Measurements from ENCODE around the gene BGLAP. TPM values are rescaled to one million over a fixed set of nuclear protein-coding genes. Genes with fewer than 3 reads are reported as not detected.

Gene BGLAP
- total RNA-seq, 1 experiment from 2014 or later: 2.3 TPM

- Mint-ChIP-seq H3K4me3 (no peak overlapping the region), H3K36me3 (peaks cover 41% of the 10 kb centered on the region), H3K9me3 (no peaks in the 10 kb centered on the region), H3K4me1 (no peaks in the 10 kb centered on the region), H3K27ac (no peak overlapping the region), H3K27me3 (ENCODE audit: low read depth) (no peaks in the 10 kb centered on the region)
- ChIA-PET CTCF (no interaction called here), POLR2A (no interaction called here)
- DNase-seq (ENCODE audit: low spot score) (no peak), ATAC-seq (no peak)
- TF ChIP-seq ETV6 (CRISPR knock-in tag; IDR thresholded peaks at IDR 0.05) (no peak), ATF1 (CRISPR knock-in tag; IDR thresholded peaks at IDR 0.05) (no peak), ZNF425 (CRISPR knock-in tag; conservative IDR thresholded peaks at IDR 0.05) (no peak), TEAD4 (CRISPR knock-in tag; IDR thresholded peaks at IDR 0.05) (no peak), ZNF423 (CRISPR knock-in tag; IDR thresholded peaks at IDR 0.05) (no peak), ZNF532 (CRISPR knock-in tag; IDR thresholded peaks at IDR 0.05; ENCODE audit: borderline replicate concordance) (no peak), MAX (CRISPR knock-in tag; IDR thresholded peaks at IDR 0.05) (no peak), ATF3 (CRISPR knock-in tag; conservative IDR thresholded peaks at IDR 0.05) (no peak), ZNF671 (CRISPR knock-in tag; IDR thresholded peaks at IDR 0.05) (no peak), NR2C2 (CRISPR knock-in tag; IDR thresholded peaks at IDR 0.05) (no peak)
- TF ChIP-seq, protein P1, sequence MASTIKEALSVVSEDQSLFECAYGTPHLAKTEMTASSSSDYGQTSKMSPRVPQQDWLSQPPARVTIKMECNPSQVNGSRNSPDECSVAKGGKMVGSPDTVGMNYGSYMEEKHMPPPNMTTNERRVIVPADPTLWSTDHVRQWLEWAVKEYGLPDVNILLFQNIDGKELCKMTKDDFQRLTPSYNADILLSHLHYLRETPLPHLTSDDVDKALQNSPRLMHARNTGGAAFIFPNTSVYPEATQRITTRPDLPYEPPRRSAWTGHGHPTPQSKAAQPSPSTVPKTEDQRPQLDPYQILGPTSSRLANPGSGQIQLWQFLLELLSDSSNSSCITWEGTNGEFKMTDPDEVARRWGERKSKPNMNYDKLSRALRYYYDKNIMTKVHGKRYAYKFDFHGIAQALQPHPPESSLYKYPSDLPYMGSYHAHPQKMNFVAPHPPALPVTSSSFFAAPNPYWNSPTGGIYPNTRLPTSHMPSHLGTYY (CRISPR knock-in tag; IDR thresholded peaks at IDR 0.05): no peak
Measured at GRCh38 chr1:156236164-156236563, 5.8 kb upstream of the BGLAP start.

DNA sequence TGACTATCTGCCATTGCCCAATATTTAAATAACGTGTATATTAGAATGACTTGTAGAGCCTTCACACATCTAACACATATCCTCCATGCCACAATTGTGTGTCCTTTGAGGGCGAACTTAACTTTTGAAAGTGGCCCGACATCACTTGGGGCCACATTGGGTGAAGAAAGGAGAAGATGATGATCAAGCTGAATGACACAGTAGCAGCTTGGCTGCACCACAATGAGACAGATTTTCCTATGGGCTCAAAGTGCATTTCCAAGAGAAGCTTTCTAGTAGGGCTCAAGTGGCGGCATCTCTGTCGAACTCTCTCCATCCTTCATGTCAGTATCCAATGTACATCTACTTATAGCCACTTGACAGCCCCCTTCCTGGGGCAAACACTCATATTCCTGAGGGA lies 3.7 kb upstream of the BGLAP start:
- no peak for ATAC-seq
- CTCF ChIA-PET: interaction anchor here (1.2 to 1.6 kb wide), 3 partner anchors 13 to 97 kb away, joined by 3 to 9 read pairs (median 5); no protein-coding TSS in a partner anchor
- Mint-ChIP-seq H3K36me3 (peaks cover 41% of the 10 kb centered on the region), H3K4me3 (no peak overlapping the region), H3K27ac (no peak overlapping the region), H3K9me3 (no peaks in the 10 kb centered on the region), H3K27me3 (ENCODE audit: low read depth) (no peaks in the 10 kb centered on the region), H3K4me1 (no peaks in the 10 kb centered on the region)
- no peak for DNase-seq (ENCODE audit: low spot score)
- TF ChIP-seq TP53 (CRISPR knock-in tag; IDR thresholded peaks at IDR 0.05): no peak
- TF ChIP-seq ETV6 (CRISPR knock-in tag; IDR thresholded peaks at IDR 0.05): no peak
- TF ChIP-seq ATF2 (CRISPR knock-in tag; IDR thresholded peaks at IDR 0.05; ENCODE audit: borderline replicate concordance, low read depth): no peak
- TF ChIP-seq, protein P2, sequence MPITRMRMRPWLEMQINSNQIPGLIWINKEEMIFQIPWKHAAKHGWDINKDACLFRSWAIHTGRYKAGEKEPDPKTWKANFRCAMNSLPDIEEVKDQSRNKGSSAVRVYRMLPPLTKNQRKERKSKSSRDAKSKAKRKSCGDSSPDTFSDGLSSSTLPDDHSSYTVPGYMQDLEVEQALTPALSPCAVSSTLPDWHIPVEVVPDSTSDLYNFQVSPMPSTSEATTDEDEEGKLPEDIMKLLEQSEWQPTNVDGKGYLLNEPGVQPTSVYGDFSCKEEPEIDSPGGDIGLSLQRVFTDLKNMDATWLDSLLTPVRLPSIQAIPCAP (CRISPR knock-in tag; IDR thresholded peaks at IDR 0.05): no peak
- no peak for TF ChIP-seq PREB (CRISPR knock-in tag; IDR thresholded peaks at IDR 0.05; ENCODE audit: borderline replicate concordance)
- TF ChIP-seq ZNF317 (CRISPR knock-in tag; IDR thresholded peaks at IDR 0.05; ENCODE audit: borderline replicate concordance, low read depth): no peak
- TF ChIP-seq, protein P3, sequence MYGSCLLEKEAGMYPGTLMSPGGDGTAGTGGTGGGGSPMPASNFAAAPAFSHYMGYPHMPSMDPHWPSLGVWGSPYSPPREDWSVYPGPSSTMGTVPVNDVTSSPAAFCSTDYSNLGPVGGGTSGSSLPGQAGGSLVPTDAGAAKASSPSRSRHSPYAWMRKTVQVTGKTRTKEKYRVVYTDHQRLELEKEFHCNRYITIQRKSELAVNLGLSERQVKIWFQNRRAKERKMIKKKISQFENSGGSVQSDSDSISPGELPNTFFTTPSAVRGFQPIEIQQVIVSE (CRISPR knock-in tag; IDR thresholded peaks at IDR 0.05; ENCODE audit: borderline replicate concordance): no peak
- TF ChIP-seq ATF3 (CRISPR knock-in tag; conservative IDR thresholded peaks at IDR 0.05): no peak
- no peak for TF ChIP-seq ELF4 (CRISPR knock-in tag; IDR thresholded peaks at IDR 0.05; ENCODE audit: low read depth)
- TF ChIP-seq ZNF416 (CRISPR knock-in tag; IDR thresholded peaks at IDR 0.05): no peak
- TF ChIP-seq CREB1 (CRISPR knock-in tag; IDR thresholded peaks at IDR 0.05): no peak
- TF ChIP-seq NFATC4 (CRISPR knock-in tag; IDR thresholded peaks at IDR 0.05): no peak
- POLR2A ChIA-PET: no interaction called here

Measured in WTC11 (cell line).